Uterus (tissue), 2 donors: Measurements from ENCODE around the gene ZP4.

Experiments
- CTCF ChIP-seq, 4 experiments: fragments of 200-600 bp in 2 of 4; fragments of 450-650 bp in 2 of 4; sonication (generic) in 2 of 4; IDR thresholded peaks; one replicate each; pipeline ENCODE4 v1.5.1; 2016 to 2019; ENCODE audit warnings: antibody characterized with exemption in 4 of 4, mild to moderate bottlenecking in 2 of 4, moderate library complexity in 1 of 4
- POLR2A ChIP-seq, 2 donors: fragments of 450-650 bp; IDR thresholded peaks; one replicate each; pipeline ENCODE4 v1.6.1; 2016; ENCODE audit warnings: antibody characterized with exemption in 2 of 2, mild to moderate bottlenecking in 1 of 2, moderate library complexity in 1 of 2

GRCh38 chr1:237932816-237933215 lies 42.1 kb upstream of the ZP4 start:
- TF ChIP-seq CTCF (IDR thresholded peaks at IDR 0.05): no peak
- TF ChIP-seq POLR2A (IDR thresholded peaks at IDR 0.05): no peak
